GM04504 (cell line): ENCODE results near the gene HMGCLL1.
A peak's percentile ranks its signal among the peaks of the same experiment; 100 is the strongest.

Experiments
- DNase-seq: peaks from one replicate; pipeline ENCODE4 v3.0.0-alpha.2; 2012; ENCODE audit warnings: low read depth

Gene HMGCLL1

GRCh38 chr6:55578537-55579363 is at the start of gene HMGCLL1:
TSS of gene HMGCLL1 (minus strand) at chr6:55579192. CDS start at chr6:55579055, 137 bp downstream.
- DNase-seq = no peak

GRCh38 chr6:55621993-55622392 is 43.0 kb upstream of the HMGCLL1 start:
- no peak for DNase-seq

GRCh38 chr6:55621244-55621643 is 42.3 kb upstream of the HMGCLL1 start:
- DNase-seq = no peak

- peak; percentile 10 for DNase-seq
These were observed 38.3 kb upstream of the HMGCLL1 start for GRCh38 chr6:55617272-55617671.

- DNase-seq = no peak
These were observed 25.0 kb upstream of the HMGCLL1 start for GRCh38 chr6:55604021-55604420.

GRCh38 chr6:55601120-55601519 is 22.1 kb upstream of the HMGCLL1 start:
- no peak for DNase-seq

GRCh38 chr6:55594442-55594841 is 15.4 kb upstream of the HMGCLL1 start:
- DNase-seq = no peak

- DNase-seq = no peak
These were observed 5.8 kb upstream of the HMGCLL1 start for GRCh38 chr6:55584654-55585354.

- no peak for DNase-seq
These were observed 2.2 kb downstream of the HMGCLL1 start for GRCh38 chr6:55576811-55577210.

- DNase-seq = no peak
These were observed 4.4 kb downstream of the HMGCLL1 start for GRCh38 chr6:55574556-55574955.

GRCh38 chr6:55569638-55570037 is 9.4 kb downstream of the HMGCLL1 start:
- no peak for DNase-seq

GRCh38 chr6:55568808-55569439 is 10.1 kb downstream of the HMGCLL1 start:
- no peak for DNase-seq

- DNase-seq = no peak
These were observed 11.4 kb downstream of the HMGCLL1 start for GRCh38 chr6:55567558-55567957.

GRCh38 chr6:55566036-55566710 is 12.8 kb downstream of the HMGCLL1 start:
- no peak for DNase-seq

GRCh38 chr6:55562318-55562717 is 16.7 kb downstream of the HMGCLL1 start:
- no peak for DNase-seq

- DNase-seq = no peak
These were observed 18.6 kb downstream of the HMGCLL1 start for GRCh38 chr6:55560290-55560885.

- no peak for DNase-seq
These were observed 21.8 kb downstream of the HMGCLL1 start for GRCh38 chr6:55557146-55557545.

GRCh38 chr6:55545791-55546190 is 33.2 kb downstream of the HMGCLL1 start:
- no peak for DNase-seq

GRCh38 chr6:55543633-55544309 is 35.2 kb downstream of the HMGCLL1 start:
- DNase-seq = no peak

- no peak for DNase-seq
These were observed 38.0 kb downstream of the HMGCLL1 start for GRCh38 chr6:55541024-55541423.

- DNase-seq = no peak
These were observed 42.5 kb downstream of the HMGCLL1 start for GRCh38 chr6:55536391-55536956.
